Breast epithelium (tissue), 3 donors: Measurements from ENCODE around the gene RESP18.

ENCODE experiments used
- POLR2A ChIP-seq: fragments of 450-650 bp; IDR thresholded peaks from one replicate; pipeline ENCODE4 v1.6.1; 2016; ENCODE audit warnings: antibody characterized with exemption, mild to moderate bottlenecking, moderate library complexity
- TF ChIP-seq, protein P1 (sequence below), 3 donors: fragments of 450-650 bp; IDR thresholded peaks; one replicate each; pipeline ENCODE4 v1.5.1; 2016 to 2017; ENCODE audit warnings: antibody characterized with exemption in 3 of 3, mild to moderate bottlenecking in 3 of 3, moderate library complexity in 3 of 3

DNA sequence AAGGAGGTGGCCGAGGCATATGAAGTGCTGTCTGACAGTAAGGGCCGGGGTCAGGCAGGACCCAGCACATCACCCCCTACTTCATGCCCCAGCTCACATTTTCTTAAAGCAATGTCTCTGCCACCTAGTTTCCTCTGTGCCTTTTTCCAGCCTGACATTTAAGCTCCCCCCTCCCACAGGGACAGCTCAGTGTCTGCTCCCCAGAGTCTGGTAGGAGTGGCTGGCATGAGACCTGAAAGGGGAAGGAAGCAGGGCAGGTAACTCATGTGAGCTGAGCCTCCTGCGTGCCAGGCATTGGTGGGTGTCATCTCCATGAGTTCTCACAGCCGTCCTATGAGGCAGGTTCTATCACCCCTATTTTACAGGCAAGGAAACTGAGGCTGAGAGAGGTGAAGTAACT is 51.9 kb downstream of the RESP18 start:
- TF ChIP-seq, protein P1, sequence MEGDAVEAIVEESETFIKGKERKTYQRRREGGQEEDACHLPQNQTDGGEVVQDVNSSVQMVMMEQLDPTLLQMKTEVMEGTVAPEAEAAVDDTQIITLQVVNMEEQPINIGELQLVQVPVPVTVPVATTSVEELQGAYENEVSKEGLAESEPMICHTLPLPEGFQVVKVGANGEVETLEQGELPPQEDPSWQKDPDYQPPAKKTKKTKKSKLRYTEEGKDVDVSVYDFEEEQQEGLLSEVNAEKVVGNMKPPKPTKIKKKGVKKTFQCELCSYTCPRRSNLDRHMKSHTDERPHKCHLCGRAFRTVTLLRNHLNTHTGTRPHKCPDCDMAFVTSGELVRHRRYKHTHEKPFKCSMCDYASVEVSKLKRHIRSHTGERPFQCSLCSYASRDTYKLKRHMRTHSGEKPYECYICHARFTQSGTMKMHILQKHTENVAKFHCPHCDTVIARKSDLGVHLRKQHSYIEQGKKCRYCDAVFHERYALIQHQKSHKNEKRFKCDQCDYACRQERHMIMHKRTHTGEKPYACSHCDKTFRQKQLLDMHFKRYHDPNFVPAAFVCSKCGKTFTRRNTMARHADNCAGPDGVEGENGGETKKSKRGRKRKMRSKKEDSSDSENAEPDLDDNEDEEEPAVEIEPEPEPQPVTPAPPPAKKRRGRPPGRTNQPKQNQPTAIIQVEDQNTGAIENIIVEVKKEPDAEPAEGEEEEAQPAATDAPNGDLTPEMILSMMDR (IDR thresholded peaks at IDR 0.05): no peak
- no peak for TF ChIP-seq POLR2A
